HG02642 (cell line): ENCODE measurements around the gene PCGF3.
"Not testable (repeated sequence)": the region's sequence is repeated elsewhere in the genome, so short reads cannot be mapped to it uniquely, and the experiment has no call there.

ENCODE experiments used
- ATAC-seq: cut with Tn5 transposase; IDR thresholded peaks from one replicate; pipeline ENCODE4 v1.9.1; 2021; ENCODE audit warnings: mild to moderate bottlenecking; ENCODE audit not compliant: unreplicated experiment, poor library complexity

PCGF3 gene

DNA sequence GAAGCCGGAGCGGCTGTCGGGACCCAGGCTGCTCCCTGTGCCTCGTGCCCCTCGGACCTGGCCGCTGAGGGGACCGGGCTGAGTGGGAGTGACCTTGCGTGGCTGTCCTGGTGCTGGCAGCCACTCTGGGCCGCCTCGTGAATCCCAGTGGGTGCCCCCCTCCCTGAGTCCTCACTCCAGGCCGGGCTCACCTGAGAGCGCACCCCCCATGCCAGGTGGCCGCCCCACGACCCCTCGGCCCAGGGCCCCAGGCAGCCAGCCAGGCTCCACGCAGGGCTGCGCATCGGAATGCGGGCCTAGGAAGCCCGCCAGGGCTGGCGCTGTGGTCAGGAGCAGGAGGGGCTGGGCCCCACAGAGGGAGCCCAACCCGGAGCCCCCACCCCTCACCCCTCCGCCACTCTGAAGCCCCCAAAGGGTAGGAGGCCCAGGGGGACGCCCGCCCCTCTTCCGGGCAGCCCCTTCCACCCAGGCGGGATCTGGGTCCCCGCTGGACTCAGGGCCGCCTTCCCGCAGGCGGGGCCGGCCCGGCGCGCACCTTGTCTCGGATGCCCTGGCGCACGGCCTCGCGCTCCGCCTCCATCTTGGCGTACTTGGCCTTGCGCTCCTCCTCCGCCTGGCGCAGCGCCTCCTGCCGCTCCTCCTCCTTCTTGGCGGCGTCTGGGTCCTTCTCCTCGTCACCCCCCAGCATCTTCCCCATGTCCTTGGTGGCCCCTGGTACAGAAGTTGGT is 86.4 kb downstream of the PCGF3 start:
- ATAC-seq, result no peak

DNA sequence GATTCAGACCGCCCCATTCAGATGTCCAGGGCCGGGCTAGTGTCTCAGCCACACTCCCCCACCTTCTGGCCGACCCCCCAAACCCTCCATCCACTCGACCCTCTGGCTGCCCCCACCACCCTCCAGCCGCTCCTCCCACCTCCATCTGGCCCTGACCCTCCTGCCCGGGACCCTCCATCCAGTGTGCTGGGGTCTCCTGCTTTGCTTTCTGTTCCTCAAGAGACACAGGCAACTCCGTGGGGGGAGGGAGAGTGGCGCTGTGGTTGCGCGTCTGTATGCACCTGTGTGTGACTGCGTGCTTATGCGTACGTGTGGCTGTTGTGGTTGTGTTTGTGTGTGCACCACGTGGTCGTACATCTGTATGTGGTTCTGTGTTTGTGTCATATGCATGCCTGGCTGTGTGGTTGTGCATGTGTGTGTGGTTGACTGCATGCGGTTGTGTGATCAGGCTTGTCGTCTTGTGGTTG is 87.0 kb downstream of the PCGF3 start:
- no peak for ATAC-seq

DNA sequence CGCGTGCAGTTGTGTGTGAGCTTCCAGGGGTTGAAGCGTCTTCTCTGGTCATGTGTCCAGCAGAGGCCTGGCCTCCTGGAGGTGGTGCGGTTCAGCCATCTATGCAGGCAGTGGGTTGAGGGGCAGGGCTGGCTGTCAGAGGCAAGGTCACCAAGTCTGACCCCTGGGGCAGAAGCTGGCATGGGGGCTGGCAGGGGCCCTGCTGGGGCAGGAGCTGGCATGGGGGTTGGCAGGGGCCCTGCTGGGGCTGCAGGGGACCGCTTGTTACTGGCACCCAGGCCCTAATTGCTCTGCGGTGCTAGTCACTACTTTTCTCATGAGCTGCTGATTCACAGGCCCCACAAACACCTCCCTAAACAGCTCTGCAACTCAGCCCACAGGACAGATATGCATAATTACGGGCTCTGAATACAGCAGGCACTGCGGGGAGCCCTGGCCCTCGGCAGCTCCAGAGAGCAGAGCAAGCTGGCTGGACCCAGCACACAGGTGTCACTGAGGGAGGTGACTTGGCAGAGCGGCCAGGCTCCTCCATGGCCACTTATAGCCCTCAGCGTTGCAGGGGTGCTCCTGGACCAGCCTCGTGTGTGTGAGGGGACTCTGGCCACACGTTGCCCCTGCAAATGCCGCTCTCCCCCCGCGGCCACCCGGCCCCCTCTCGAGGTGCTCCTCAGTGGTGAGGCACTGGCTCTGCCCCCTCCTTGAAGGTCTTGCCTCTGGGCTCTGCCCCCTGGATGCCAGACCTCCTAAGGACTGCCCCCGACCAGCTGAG is 87.6 kb downstream of the PCGF3 start:
- ATAC-seq, result no peak

DNA sequence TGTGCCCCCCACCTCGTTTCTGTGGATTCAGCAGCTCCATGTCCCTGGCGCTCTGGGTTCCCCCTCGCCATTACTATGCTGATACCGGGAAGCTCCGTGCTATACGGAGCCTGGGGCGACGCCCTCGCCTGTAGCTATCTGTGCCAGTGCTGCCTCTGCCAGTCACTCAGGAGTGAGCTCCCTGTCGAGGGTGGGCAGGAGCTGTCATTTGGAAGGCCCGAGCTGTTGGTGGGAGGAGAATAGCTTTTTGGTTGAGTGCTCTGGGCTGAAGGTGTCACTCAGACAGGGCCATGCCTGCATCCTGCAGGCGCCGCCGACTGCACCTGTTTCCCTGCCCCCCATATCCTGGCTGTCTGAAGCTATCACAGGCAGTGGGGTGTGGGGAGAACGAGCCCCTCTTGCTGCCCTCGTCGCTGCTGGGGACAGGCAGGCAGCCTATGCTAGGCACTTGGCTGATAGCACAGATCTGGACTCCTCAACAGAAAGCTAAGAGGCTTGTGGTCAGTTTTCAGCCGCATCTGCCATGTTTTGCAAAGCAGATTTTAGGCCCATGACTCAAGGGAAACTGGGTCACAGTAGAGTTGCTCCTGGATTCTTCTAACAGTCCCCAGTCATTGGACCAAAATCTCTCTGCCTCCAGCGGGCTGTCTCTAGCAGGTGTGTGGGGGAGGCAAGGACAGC is 88.4 kb downstream of the PCGF3 start:
- ATAC-seq, result no peak

DNA sequence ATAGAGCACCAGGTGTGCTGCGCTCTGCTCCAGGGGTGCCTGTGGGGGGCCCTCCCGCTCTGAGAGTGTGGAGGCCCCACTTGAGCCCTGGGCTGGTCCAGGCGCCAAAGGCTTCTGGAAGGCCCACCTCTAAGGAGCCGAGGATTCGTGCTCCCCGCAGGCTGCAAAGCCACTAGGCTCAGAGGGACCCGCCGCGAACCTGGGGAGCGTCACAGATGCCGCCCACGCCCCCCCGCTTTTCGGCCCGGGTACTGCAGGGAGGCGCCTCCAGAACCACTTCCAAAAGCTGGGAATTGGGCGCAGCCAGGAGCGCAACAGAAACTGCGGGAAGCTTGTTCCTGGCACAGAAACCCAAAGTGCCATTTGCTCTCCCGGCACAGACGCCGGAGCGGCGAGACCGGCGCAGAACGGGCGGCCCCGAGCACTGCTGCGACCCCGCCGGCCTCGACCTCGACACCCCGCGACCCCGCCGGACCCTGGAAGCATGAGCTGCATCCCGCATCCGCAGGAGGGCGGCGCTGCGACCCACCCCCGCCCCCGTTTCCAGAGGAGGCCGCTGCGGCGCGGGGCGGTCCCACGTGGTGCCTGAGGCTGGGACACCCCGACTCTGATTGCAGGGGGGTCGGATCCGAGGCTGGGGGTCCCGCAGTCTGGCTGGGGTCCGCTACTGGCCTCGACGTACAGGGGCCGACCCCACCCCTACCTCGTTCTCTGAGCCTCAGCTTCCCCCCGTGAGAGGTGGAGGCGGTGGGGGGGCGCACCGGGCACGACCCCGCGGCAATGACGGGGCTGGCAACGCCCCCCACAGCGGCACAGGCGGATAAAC is 89.5 kb downstream of the PCGF3 start:
- ATAC-seq, result no peak

DNA sequence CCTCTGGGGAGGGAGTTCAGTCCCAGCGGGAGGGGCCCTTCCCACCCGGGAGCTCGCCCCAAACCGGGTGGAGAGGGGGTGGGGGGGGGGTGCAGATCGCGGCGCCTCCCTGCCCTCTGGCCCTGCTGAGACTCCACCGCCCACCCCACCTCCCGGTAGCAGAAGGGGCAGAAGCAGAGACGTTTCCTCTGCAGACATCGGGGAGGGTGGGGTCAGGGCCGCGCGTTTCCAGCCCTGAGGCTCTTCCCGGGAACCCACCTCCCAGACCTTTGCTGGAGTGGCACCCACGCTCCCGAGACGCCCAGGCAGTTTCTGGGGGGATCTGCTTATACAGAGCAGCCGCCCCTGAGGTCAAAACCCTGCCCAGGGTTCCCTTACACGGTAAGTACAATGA is 90.1 kb downstream of the PCGF3 start:
- ATAC-seq, result no peak

DNA sequence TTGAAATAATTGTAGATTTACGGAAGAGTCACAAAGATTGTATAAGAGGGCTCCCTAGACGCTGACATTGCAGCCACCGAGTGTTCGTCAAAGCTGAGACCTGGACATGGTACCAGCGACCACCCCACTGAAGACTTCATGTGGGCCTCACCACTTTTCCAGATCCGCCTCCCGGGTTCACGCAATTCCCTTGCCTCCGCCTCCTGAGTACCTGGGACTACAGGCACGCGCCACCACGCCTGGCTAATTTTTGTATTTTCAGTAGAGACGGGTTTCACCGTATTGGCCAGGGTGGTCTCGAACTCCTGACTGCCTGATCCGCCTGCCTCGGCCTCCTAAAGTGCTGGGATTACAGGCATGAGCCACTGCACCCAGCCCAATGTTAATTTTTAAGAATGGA is 90.6 kb downstream of the PCGF3 start:
- ATAC-seq, result no peak

DNA sequence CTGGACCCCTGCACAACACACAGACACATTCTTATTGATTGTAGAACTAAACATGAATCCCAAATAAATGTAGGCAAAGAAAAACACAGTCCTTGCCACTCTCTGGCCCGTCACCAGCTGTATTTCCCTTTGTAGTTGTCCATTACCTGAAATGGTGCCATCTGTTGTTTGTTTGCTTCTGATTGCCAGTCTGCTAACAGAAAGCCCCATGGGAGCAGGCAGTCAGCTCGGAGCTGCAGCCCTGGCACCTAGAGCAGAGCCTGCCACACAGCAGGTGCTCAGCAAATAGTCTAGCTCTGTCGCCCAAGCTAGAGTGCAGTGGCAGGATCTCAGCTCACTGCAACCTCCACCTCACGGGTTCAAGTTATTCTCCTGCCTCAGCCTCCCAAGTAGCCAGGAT is 91.4 kb downstream of the PCGF3 start:
- ATAC-seq, result no peak

DNA sequence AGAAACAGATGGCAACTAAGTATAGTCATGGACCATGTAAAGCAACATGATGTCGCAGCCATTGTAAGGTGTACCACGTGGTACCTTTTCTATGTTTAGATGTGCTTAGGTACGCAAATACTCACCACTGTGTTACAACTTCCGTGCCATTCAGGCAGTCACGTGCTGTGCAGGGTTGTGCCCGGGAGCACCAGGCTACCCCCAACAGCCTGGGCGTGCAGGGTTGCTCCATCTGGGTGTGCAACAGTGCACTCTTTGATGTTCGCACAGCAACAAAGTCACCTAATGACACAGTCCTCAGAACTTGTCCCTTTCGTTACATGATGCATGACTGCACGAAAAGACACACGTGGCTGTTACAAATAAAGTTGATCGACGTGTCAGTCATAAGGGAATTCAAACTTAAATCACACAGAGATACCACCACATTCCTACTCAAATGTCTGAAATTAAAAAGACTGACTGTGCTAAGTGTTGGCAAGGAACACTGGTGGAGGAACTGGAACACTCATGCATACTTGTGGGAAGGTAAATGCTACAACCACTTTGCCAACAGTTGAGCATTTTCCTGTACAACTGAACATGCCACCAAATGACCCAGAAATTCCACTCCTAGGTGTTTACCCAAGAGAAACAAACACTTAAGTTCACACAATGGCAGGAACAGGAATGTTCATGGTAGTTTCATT is 95.9 kb downstream of the PCGF3 start:
- ATAC-seq, result no peak

DNA sequence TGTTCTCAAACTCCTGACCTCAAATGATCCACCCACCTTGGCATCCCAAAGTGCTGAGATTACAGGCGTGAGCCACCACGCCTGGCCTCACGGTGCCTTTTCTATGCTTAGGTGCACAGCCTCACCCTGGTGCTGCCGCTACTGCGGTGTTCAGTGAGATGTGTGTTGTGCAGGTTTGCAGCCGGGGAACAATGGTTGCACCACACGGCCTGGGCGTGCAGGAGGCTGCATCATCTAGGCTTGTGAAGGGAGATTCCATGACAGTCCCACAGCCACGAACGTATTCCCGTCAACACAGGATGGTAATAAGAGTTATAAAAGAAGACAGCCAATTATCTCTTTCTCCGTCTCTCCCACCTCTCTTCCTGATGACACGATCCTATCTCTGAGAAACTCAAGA is 98.3 kb downstream of the PCGF3 start:
- no peak for ATAC-seq

DNA sequence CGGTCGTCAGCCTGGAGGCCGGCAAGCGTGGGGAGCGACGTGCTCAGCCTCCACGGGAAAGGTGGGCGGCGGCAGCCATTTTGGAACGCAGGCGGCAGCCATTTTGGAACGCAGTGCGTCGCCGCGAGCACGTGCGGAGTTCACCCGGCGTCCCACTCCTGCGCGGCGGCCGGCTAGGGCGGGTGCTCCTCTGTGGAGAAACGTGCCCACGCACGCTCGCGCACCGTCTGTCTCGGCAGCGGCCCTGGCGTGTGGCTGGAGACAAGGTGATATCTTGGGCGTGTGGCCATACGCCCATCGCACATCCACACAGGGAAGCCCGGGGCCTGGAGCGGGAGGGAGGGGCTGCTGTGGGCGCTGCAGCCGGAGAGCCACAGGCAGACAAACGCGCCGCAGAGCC is 99.2 kb downstream of the PCGF3 start:
- ATAC-seq, result no peak

DNA sequence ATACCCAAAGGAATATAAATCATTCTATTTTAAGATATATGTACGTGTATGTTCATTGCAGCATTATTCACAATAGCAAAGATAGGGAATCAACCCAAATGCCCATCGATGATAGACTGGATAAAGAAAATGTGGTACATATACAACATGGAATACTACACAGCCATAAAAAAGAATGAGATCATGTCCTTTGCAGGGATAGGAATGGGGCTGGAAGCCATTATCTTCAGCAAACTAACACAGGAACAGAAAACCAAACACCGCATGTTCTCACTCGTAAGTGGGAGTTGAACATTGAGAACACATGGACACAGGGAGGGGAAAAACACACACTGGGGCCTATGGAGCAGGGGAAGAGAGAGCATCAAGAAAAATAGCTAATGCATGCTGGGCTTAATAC is 101.3 kb downstream of the PCGF3 start:
- ATAC-seq, result not testable (repeated sequence)

DNA sequence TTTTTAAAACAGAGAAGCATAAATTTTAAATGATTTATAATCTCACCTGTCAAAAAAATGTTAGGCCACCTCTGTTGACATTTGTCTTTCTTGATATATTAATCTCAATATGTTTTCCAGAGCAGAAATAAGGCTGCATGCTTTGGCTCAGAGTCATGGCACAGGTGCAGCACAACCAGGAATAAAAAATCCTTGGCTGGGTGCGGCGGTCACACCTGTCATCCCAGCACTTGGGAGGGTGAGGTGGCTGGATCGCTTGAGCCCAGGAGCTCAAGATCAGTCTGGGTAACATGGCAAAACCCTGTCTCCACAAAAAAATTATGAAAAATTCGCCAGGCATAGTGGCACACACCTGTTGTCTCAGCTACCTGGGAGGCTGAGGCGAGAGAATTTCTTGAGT is 102.2 kb downstream of the PCGF3 start:
- ATAC-seq, result no peak

DNA sequence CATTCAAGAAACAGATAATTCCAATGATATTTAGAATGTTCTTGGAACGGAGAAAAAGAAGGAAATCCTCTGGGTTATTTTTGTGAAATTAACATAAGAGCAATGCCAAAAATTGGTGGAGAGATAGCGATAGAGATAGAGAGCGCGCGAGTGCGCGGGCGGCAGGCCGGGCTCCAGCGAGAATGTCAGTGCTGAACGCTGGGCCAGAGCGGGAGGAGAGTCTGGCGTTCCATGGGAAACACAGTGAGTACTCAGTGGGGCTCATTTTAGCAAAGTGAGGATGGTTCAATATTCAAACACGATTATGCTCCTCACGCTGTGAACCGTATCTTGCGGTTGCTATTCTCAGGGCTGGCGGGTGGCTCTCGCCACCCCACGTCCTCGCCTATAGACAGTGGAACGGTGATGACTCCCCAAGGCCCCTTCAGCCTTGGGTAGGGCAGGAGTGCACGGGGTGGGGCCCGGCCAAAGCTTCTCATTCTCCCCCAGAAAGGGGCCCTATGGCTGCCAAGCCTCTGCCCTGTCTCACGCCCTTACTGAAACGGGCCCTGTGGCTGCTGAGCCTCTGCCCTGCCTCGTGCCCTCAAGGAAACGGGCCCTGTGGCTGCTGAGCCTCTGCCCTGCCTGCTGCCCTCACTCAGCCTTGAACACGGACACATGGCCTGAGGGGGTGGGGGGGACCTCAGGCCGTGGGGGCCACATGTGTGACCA is 103.4 kb downstream of the PCGF3 start:
- no peak for ATAC-seq

DNA sequence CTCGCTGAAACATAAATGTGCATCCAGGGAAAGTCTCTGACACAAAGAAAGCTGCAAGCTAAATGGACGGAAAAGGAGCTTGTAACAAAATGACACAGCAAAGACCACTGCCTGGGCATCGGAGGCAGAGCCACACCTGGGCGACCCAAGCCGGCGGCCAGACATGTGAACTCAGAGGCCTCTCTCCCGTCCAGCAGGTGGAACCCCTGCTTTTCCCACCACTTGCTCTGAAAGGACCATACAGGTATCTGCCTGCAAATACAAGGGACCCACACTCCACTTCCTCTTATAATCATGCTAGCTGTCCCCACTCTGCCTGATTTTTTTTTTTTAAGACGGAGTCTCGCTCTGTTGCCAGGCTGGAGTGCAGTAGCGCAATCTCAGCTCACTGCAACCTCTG is 108.3 kb downstream of the PCGF3 start:
- ATAC-seq, result no peak

DNA sequence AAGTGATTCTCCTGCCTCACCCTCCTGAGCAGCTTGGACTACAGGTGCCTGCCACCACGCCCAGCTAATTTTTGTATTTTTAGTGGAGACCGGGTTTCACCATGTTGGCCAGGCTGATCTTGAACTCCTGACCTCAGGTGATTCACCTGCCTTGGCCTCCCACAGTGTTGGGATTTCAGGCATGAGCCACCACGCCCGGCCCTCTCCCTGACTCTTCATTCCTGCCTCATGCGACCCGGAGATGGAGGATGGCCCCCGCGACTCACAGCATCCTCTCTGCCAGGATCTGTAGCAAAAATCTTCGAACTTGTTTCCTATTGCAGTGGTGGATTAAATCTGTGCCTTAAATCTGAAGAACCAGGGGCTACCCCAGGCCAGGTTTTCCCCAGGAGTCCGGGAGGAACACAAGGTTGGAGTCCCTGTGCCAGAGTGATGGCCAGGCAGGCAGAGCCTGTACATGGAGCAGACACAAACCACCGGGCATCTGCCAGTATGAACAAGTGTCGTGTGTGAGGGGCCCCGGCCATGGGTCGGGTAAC is 108.7 kb downstream of the PCGF3 start:
- ATAC-seq, result no peak

DNA sequence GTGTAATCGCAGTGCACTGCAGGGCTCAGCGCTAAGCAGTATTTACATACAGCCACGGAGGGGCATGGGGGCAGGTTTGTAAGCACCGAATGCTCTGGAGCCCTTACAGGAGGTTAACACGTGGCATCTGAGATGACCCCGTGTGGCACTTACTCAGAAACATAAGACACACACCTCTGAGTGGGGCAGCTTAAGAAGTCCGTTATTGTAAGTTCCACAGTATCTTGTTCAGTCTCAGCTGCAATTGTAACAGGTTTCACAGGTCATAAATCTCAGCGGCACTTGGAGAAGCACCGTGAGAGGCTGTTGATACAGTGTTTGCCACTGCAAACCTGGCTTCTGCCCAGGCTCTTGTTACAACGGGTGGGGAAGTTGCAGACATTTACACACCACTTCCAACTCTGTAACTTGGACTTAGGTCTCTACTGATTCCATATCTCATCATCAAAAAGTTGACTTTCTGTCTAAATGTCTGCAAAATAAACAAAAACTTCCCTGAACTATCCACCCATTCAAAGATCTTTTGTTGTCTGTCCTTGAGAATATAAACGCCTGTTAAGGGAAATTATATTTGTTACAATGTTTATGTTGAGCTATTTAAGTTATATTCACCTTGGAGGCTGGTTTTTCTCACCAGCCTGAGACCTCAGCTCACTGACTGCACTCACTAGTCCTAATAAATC is 110.0 kb downstream of the PCGF3 start:
- ATAC-seq, result no peak

DNA sequence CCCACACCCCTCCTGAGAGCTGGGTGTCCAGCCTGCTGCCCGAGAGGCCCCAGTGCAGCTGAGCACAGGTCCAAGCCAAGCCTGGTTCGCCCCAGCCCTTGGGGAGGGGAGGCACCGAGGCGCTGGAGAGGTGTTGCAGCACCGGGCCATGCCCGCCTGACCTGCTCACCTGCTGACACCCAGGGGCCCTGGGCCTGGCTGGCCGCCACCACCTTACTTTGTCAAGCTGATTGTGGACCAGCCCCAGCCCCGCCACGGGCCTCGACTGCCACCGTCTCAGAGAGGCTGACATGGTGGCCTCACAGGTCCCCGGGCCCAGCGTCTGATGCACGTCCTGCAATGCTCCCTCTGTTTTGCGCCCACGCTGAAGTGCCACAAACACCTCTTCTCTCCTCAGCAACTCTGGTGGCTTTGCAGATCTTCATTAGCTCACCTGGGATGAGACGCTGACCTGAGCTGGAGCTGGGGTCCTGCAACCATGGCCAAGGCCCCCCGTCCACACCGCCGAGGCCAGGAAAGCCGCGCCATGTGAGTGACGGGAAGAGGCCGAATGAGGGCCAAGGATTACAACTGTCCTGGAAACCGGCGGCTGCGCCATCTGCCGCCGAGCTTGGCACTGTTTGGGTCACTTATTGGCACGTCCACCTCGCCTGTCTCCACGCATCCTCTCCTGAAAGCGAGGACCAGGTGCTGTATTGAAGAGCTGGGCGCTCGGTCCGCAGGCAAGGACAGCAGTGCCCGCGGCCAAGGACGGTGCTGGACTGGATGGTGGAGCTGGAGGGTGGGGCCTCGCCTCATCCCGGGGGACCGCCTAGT is 112.7 kb downstream of the PCGF3 start:
- no peak for ATAC-seq
